NCI-H226 (cell line): ENCODE data around the gene CRYGA.
"Not testable (repeated sequence)": the region's sequence is repeated elsewhere in the genome, so short reads cannot be mapped to it uniquely, and the experiment has no call there.

Source experiments
- DNase-seq: peaks from one replicate; pipeline ENCODE4 v3.0.0-alpha.2; 2015

Gene CRYGA

GRCh38 chr2:208124013-208124715 lies 39.2 kb downstream of the CRYGA start, which contains the start of gene CRYGD:
Gene CRYGD (minus strand): TSS chr2:208124524. CDS start chr2:208124473, 51 bp downstream.
- not testable (repeated sequence) for DNase-seq

GRCh38 chr2:208122248-208122647 lies 41.1 kb downstream of the CRYGA start:
- no peak for DNase-seq

- no peak for DNase-seq
Observed at GRCh38 chr2:208118918-208119317, 44.5 kb downstream of the CRYGA start.

- DNase-seq = not testable (repeated sequence)
Observed at GRCh38 chr2:208117390-208117789, 46.0 kb downstream of the CRYGA start.

- DNase-seq = no peak
Observed at GRCh38 chr2:208112969-208113368, 50.4 kb downstream of the CRYGA start.

GRCh38 chr2:208112273-208112745 lies 51.1 kb downstream of the CRYGA start:
- DNase-seq = not testable (repeated sequence)
